ENCODE results near the gene ABO.

DNA sequence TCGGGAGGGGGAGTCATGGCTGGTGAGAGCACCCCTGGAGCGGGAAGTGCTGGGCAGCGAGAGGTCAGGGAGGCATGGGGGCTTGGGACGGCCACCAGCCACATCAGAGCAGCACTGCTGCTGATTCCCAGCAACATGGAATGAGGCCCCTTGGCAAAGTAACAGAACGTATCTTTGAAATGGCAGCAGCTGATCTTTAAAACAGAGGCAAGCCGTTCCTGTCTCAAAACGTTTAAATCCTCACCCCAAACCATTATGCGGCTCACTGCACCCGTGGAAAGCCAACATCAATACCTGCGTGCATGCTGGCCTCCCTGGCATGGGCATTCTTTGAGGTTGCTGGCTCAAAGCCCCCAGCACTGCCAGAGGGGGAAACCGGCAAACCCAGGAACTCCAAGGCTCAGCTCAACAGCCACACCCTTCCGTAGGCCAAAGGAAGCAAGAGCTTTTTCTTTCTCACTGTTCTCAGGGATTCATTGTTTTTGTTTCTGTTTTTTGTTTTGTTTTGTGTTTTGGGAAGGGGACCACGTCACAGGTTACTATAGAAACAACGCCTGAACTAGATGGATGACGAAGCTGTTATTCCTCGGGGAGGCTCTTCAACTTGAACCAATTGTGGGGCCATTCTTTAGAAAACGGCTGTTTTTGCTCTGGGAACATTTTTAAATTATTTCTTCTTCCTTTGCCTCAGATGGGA lies 37.8 kb downstream of the ABO start:
- TF ChIP-seq CTCF (IDR thresholded peaks at IDR 0.05) (no peak), POLR2A (IDR thresholded peaks at IDR 0.05) (no peak)
